Measurements from ENCODE around the gene SLC7A14. TPM values are rescaled to one million over a fixed set of nuclear protein-coding genes. Genes with fewer than 3 reads are reported as not detected.

Gene SLC7A14
- total RNA-seq, 1 experiment from 2014 or later: not detected

DNA sequence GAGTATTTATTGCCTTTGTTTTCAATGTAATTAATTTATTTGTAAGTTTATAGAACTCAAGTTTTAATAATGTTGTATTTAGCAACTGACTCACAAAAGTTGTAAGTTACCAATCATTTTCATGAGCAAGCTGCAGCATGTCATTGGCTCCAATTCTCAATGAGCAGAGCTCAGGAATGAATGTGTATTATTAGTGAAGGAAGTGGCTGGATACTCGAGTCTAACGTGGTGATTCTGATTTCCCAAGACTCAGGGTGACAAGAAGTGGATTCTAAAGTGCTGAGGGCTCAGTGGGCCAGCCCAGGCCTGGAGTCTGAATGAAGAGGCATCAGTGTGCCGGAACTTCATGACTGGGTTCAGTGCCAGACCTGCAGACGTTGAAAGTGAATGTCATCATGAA lies 127.6 kb downstream of the SLC7A14 start:
- Mint-ChIP-seq H3K4me3 (ENCODE audit: unreplicated experiment) (no peak overlapping the region), H3K4me1 (ENCODE audit: insufficient read depth, unreplicated experiment) (no peaks in the 10 kb centered on the region), H3K27ac (ENCODE audit: low read depth, unreplicated experiment) (no peak overlapping the region), H3K36me3 (ENCODE audit: insufficient read depth, unreplicated experiment) (no peaks in the 10 kb centered on the region), H3K27me3 (ENCODE audit: insufficient read depth, unreplicated experiment) (no peaks in the 10 kb centered on the region), H3K9me3 (ENCODE audit: unreplicated experiment) (no peaks in the 10 kb centered on the region)
- TF ChIP-seq, protein P1, sequence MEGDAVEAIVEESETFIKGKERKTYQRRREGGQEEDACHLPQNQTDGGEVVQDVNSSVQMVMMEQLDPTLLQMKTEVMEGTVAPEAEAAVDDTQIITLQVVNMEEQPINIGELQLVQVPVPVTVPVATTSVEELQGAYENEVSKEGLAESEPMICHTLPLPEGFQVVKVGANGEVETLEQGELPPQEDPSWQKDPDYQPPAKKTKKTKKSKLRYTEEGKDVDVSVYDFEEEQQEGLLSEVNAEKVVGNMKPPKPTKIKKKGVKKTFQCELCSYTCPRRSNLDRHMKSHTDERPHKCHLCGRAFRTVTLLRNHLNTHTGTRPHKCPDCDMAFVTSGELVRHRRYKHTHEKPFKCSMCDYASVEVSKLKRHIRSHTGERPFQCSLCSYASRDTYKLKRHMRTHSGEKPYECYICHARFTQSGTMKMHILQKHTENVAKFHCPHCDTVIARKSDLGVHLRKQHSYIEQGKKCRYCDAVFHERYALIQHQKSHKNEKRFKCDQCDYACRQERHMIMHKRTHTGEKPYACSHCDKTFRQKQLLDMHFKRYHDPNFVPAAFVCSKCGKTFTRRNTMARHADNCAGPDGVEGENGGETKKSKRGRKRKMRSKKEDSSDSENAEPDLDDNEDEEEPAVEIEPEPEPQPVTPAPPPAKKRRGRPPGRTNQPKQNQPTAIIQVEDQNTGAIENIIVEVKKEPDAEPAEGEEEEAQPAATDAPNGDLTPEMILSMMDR (IDR thresholded peaks at IDR 0.05; ENCODE audit: unreplicated experiment): no peak
- intact Hi-C loops (cut with micrococcal nuclease): no loop called here
- DNase-seq (ENCODE audit: unreplicated experiment): peak; percentile 30
- ChIA-PET CTCF (interaction anchor here (0.6 to 1.5 kb wide), 4 partner anchors 20 to 395 kb away, joined by 3 to 8 read pairs (median 5); no protein-coding TSS in a partner anchor), POLR2A (interaction anchor here (0.7 to 1.1 kb wide), 4 partner anchors 11 to 26 kb away, joined by 3 to 4 read pairs (median 4); no protein-coding TSS in a partner anchor)
- BruUV-seq (replicated peaks): no TSS peak

DNA sequence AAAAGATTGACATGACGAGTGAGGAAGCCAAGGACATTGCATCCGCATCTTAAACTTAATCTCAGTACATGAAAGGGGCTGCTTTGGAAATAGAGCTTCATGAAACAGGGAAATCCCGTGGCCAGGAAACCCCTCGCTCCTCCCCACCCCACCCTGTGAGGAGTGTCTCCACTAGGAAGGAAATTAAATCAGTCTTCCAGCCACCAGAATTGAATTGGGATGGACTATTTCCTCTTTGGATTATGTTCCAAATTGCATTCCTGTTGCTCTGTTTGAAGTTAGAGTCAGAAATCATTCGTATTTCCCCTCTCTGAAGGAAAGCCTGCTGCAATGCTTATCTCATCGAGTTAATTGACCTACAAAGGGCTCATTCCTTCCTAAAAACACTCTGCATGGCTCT lies 131.4 kb downstream of the SLC7A14 start:
- no peak for DNase-seq (ENCODE audit: unreplicated experiment)
- BruUV-seq (replicated peaks): no TSS peak
- no peaks in the 10 kb centered on the region for H3K36me3 Mint-ChIP-seq (ENCODE audit: insufficient read depth, unreplicated experiment)
- no peaks in the 10 kb centered on the region for H3K4me1 Mint-ChIP-seq (ENCODE audit: insufficient read depth, unreplicated experiment)
- H3K4me3 Mint-ChIP-seq (ENCODE audit: unreplicated experiment): no peak overlapping the region
- TF ChIP-seq, protein P1 (IDR thresholded peaks at IDR 0.05; ENCODE audit: unreplicated experiment): no peak
- H3K9me3 Mint-ChIP-seq (ENCODE audit: unreplicated experiment): no peaks in the 10 kb centered on the region
- H3K27ac Mint-ChIP-seq (ENCODE audit: low read depth, unreplicated experiment): no peak overlapping the region
- intact Hi-C loops (cut with micrococcal nuclease): no loop called here
- ChIA-PET POLR2A (interaction anchor here (1.6 kb wide), 1 partner anchor 8 kb away, joined by 3 read pairs; no protein-coding TSS in a partner anchor), CTCF (interaction anchor here (1.0 kb wide), 2 partner anchors 11 to 356 kb away, joined by 5 read pairs; no protein-coding TSS in a partner anchor)
- H3K27me3 Mint-ChIP-seq (ENCODE audit: insufficient read depth, unreplicated experiment): no peaks in the 10 kb centered on the region

DNA sequence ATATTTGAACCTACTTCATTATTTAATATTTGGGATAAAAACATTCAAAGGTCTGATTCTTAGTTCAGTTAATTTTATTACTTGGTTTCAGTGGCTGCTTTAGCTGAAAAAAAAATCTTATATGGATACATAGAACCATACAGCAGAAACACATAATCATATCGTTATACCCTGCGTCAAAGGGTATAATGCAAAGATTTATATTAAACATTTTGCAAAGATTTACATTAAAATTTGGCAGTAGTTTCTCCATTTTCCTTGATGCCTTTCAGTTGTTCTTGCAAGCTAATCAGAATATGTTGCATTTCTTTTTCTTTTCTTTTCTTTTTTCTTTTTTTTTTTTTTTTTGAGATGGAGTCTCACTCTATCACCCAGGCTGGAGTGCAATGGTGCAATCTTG lies 135.8 kb downstream of the SLC7A14 start:
- CTCF ChIA-PET: interaction anchor here (0.6 to 0.7 kb wide), 2 partner anchors 10 to 372 kb away, joined by 3 read pairs; no protein-coding TSS in a partner anchor
- H3K36me3 Mint-ChIP-seq (ENCODE audit: insufficient read depth, unreplicated experiment): no peaks in the 10 kb centered on the region

DNA sequence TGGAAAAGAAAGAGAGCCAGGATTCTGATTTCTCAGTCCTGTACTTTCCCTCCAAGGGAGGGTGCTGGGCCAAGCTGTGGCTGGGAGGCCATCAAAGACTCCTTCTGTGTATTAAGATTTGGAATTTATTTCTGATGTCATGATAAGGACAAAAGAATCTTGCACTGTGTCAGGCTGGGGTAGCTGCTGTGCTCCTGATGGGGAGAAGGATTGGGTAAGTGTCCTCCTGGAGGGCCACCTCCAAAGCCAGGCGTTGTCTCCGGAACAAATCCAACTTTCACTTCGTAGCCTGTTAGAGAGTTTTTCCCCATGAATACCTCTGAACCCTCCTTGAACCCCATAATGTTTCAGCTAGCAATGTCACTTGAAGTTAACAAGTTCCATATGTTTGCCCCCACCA lies 137.3 kb downstream of the SLC7A14 start:
- Mint-ChIP-seq H3K27ac (ENCODE audit: low read depth, unreplicated experiment) (no peak overlapping the region), H3K36me3 (ENCODE audit: insufficient read depth, unreplicated experiment) (no peaks in the 10 kb centered on the region), H3K27me3 (ENCODE audit: insufficient read depth, unreplicated experiment) (no peaks in the 10 kb centered on the region), H3K4me1 (ENCODE audit: insufficient read depth, unreplicated experiment) (peaks cover 5% of the 10 kb centered on the region), H3K4me3 (ENCODE audit: unreplicated experiment) (no peak overlapping the region), H3K9me3 (ENCODE audit: unreplicated experiment) (no peaks in the 10 kb centered on the region)
- ChIA-PET POLR2A (interaction anchor here (0.5 to 1.0 kb wide), 2 partner anchors 24 to 421 kb away, joined by 3 to 7 read pairs; partner anchors contain the start of gene RPL22L1), CTCF (interaction anchor here (0.9 kb wide), 1 partner anchor 361 kb away, joined by 3 read pairs; no protein-coding TSS in a partner anchor)
- intact Hi-C loops (cut with micrococcal nuclease): no loop called here
- no TSS peak for BruUV-seq (replicated peaks)
- no peak for DNase-seq (ENCODE audit: unreplicated experiment)
- TF ChIP-seq, protein P1 (IDR thresholded peaks at IDR 0.05; ENCODE audit: unreplicated experiment): no peak

More for the DNA sequence above, 135.8 kb downstream of the SLC7A14 start:
- Mint-ChIP-seq H3K4me3 (ENCODE audit: unreplicated experiment) (no peak overlapping the region), H3K4me1 (ENCODE audit: insufficient read depth, unreplicated experiment) (peaks cover 5% of the 10 kb centered on the region), H3K27ac (ENCODE audit: low read depth, unreplicated experiment) (no peak overlapping the region), H3K9me3 (ENCODE audit: unreplicated experiment) (no peaks in the 10 kb centered on the region), H3K27me3 (ENCODE audit: insufficient read depth, unreplicated experiment) (no peaks in the 10 kb centered on the region)
- POLR2A ChIA-PET: no interaction called here
- TF ChIP-seq, protein P1 (IDR thresholded peaks at IDR 0.05; ENCODE audit: unreplicated experiment): no peak
- DNase-seq (ENCODE audit: unreplicated experiment): no peak
- BruUV-seq (replicated peaks): no TSS peak
- intact Hi-C loops (cut with micrococcal nuclease): no loop called here
